HCEC 1CT (cell line): Measurements from ENCODE around the gene HSBP1.

Source experiments
- DNase-seq: peaks from one replicate; pipeline ENCODE4 v3.0.0-alpha.2; 2017

Gene HSBP1

GRCh38 chr16:83804366-83804765 lies 3.4 kb upstream of the HSBP1 start:
- no peak for DNase-seq

GRCh38 chr16:83806036-83806435 lies 1.7 kb upstream of the HSBP1 start:
- DNase-seq = no peak

- DNase-seq = no peak
These were observed 1.0 kb upstream of the HSBP1 start for GRCh38 chr16:83806731-83807130.

GRCh38 chr16:83807327-83807709 lies 460 bp upstream of the HSBP1 start:
- no peak for DNase-seq

- no peak for DNase-seq
These were observed 816 bp downstream of the HSBP1 start for GRCh38 chr16:83808573-83809014.

- DNase-seq = no peak
These were observed 1.3 kb downstream of the HSBP1 start for GRCh38 chr16:83809092-83809491.

GRCh38 chr16:83810901-83811300 lies 3.1 kb downstream of the HSBP1 start:
- DNase-seq = no peak

- DNase-seq = peak; percentile 82
These were observed 6.3 kb downstream of the HSBP1 start for GRCh38 chr16:83813823-83814658.

GRCh38 chr16:83814659-83814985 lies 6.8 kb downstream of the HSBP1 start:
- no peak for DNase-seq

- DNase-seq = no peak
These were observed 9.2 kb downstream of the HSBP1 start for GRCh38 chr16:83817022-83817421.

- no peak for DNase-seq
These were observed 10.5 kb downstream of the HSBP1 start for GRCh38 chr16:83818276-83818675.

GRCh38 chr16:83819361-83819760 lies 11.6 kb downstream of the HSBP1 start:
- no peak for DNase-seq

GRCh38 chr16:83826146-83826913 lies 18.6 kb downstream of the HSBP1 start:
- DNase-seq = peak; percentile 77

- DNase-seq = no peak
These were observed 22.5 kb downstream of the HSBP1 start for GRCh38 chr16:83830091-83830768.

GRCh38 chr16:83830769-83831455 lies 23.1 kb downstream of the HSBP1 start:
- no peak for DNase-seq

GRCh38 chr16:83831456-83831987 lies 23.7 kb downstream of the HSBP1 start:
- DNase-seq = no peak

GRCh38 chr16:83833921-83834320 lies 26.1 kb downstream of the HSBP1 start:
- DNase-seq = no peak

- DNase-seq = peak; percentile 73
These were observed 28.1 kb downstream of the HSBP1 start for GRCh38 chr16:83835586-83836566.

GRCh38 chr16:83837566-83837965 lies 29.8 kb downstream of the HSBP1 start:
- DNase-seq = no peak

GRCh38 chr16:83838151-83838550 lies 30.4 kb downstream of the HSBP1 start:
- no peak for DNase-seq

- DNase-seq = no peak
These were observed 31.8 kb downstream of the HSBP1 start for GRCh38 chr16:83839561-83839960.
